GM19351 (cell line): Measurements from ENCODE around the gene CTNND2.

Experiments
- ATAC-seq: cut with Tn5 transposase; IDR thresholded peaks from one replicate; pipeline ENCODE4 v1.9.1; 2021; ENCODE audit warnings: mild to moderate bottlenecking, moderate library complexity; ENCODE audit not compliant: unreplicated experiment

The CTNND2 gene

GRCh38 chr5:11277323-11277722 lies 626.9 kb downstream of the CTNND2 start:
- ATAC-seq, result no peak

DNA sequence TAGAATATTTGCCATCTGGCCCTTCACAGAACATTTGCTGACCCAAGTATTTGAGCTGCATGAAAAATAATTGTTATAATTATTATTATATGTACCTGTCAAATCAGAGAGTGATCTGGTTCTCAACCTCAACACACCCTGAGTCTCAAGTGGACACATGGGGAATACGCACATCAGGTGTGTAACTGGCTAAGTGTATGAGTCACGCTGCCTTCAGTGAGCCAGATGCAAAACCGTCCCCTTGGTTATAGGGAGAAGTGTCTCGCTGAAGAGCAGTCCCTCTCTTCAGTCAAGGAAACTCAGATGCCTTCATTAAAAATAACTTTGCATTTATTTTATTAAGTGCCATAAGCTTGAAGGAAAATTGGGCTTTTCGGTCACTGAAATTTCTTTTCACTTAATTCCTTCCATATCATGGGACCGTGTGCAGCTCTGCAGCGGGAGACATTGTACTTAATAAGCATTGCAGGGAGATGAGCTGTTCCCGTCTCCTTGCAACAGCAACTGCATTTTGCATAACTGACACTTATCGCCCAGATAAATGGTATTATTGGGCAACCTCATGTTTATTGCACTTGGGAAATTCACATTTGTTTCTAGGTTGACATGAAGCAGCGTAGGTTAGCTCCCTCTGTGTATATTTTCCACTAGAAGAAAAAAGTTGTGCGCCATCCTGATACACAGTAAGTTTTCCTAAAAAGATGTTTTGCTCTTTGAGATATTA lies 630.9 kb downstream of the CTNND2 start:
- no peak for ATAC-seq

- no peak for ATAC-seq
These were observed 634.7 kb downstream of the CTNND2 start for GRCh38 chr5:11269515-11269914.

GRCh38 chr5:11268891-11269290 lies 635.4 kb downstream of the CTNND2 start:
- no peak for ATAC-seq

- ATAC-seq, result no peak
These were observed 637.9 kb downstream of the CTNND2 start for GRCh38 chr5:11266331-11266730.

- ATAC-seq, result no peak
These were observed 643.0 kb downstream of the CTNND2 start for GRCh38 chr5:11261241-11261640.

DNA sequence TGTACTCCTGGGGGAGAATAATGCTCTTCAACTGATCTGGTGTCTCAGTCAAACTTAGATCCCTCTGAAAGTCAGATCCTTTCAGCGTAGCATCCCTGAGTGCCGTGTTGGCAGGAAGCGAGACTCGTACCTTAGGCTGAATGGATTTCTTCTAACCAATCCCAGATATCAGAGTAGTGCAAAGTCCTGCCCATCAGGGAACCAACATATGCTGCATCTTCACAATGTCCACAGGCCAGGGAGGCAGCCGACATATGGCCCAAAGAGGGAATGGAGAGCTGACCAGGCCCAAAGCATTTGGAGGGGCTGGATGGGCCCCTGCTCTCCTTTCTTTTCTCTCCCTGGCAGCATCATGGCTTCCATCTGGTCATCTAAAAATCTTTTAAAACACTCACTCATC lies 646.2 kb downstream of the CTNND2 start:
- no peak for ATAC-seq

- no peak for ATAC-seq
These were observed 651.7 kb downstream of the CTNND2 start for GRCh38 chr5:11252523-11252922.

- no peak for ATAC-seq
These were observed 652.2 kb downstream of the CTNND2 start for GRCh38 chr5:11252075-11252474.

- ATAC-seq, result no peak
These were observed 653.0 kb downstream of the CTNND2 start for GRCh38 chr5:11251247-11251646.

DNA sequence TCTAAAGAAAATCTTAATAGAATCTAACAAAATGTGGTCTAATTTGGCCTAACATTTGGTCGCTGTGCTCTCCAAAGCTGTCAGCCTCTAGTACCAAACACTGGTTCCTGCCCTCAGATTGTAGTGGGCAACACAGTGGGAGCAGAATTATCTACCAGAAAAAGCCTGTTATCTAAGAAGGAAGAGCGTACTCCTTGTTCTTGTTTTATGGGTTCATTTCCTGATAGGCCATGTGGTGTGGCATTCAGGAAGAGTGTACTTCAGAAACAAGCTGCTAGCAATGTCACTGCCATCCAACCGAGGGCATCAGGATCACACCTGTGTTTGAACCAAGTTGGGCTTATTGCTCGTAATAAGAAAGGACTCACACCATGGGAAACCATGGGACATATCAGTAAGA lies 655.3 kb downstream of the CTNND2 start:
- no peak for ATAC-seq

GRCh38 chr5:11247224-11247623 lies 657.0 kb downstream of the CTNND2 start:
- no peak for ATAC-seq

DNA sequence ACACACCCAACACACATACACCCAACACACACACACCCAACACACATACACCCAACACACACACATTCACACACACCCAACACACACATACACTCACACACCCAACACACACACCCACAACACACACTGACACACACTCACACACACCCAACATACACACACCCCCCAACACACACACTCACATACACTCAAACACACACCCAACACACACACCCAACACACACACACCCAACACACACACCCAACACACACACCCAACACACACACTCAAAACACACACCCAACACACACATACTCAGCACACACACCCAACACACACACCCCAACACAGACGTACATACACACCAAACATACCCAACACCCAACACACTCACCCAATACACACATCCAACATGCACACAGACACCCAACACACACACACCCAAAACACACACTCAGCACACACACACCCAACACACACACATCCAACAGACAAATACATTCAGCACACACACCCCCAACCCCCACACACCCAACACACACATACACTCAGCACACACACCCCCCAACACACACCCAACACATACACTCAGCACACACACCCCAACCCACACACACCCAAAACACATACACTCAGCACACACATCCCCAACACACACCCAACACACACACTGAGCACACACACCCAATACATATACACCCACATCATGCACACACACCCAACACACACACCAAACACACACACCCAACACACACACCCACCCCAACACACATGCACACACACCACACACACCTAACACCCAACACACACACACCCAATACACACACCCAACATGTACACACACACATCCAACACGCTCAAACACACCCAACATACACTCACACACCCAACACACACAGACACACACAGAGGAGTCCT lies 663.7 kb downstream of the CTNND2 start:
- no peak for ATAC-seq

GRCh38 chr5:11239261-11240015 lies 664.8 kb downstream of the CTNND2 start:
- no peak for ATAC-seq

- ATAC-seq, result no peak
These were observed 669.7 kb downstream of the CTNND2 start for GRCh38 chr5:11234501-11234911.

DNA sequence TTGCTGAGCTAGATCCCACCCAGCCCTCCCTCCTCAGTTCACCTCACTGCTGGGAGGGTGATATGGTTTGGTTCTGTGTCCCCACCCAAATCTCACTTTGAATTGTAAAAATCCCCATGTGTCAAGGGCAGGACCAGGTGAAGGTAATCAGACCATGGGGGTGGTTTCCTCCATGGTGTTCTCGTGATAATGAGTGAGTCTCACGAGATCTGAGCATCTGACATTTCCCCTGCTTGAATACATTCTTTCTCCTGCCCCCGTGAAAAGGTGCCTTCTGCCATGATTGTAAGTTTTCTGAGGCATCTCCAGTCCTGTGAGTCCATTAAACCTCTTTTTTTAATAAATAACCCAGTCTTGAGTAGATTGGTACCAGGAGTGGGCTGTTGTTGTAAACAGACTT lies 673.4 kb downstream of the CTNND2 start:
- ATAC-seq, result no peak

- no peak for ATAC-seq
These were observed 677.2 kb downstream of the CTNND2 start for GRCh38 chr5:11227064-11227463.

- ATAC-seq, result no peak
These were observed 679.6 kb downstream of the CTNND2 start for GRCh38 chr5:11224436-11225187.

- ATAC-seq, result no peak
These were observed 682.1 kb downstream of the CTNND2 start for GRCh38 chr5:11222169-11222568.

GRCh38 chr5:11214864-11215644 lies 689.2 kb downstream of the CTNND2 start:
- ATAC-seq, result no peak
